SK-N-SH (cell line): ENCODE data around the gene PRM1.

Source experiments
- CTCF ChIP-seq: fragments of 200-600 bp; sonication (generic); IDR thresholded peaks from 2 replicates; pipeline ENCODE4 v1.6.1; 2017; ENCODE audit warnings: antibody characterized with exemption, mild to moderate bottlenecking, moderate library complexity
- EP300 ChIP-seq, 2 experiments: IDR thresholded peaks; 2 replicates each; pipeline versions ENCODE4 v1.4.0 to v1.6.1; 2012; ENCODE audit warnings: borderline replicate concordance in 1 of 2, low read depth in 1 of 2, low read length in 1 of 2
- EZH2phosphoT487 ChIP-seq: fragments of 200-600 bp; sonication (generic); IDR thresholded peaks from 2 replicates; pipeline ENCODE4 v1.6.1; 2017; ENCODE audit warnings: low read depth, mixed run types, mild to moderate bottlenecking, antibody characterized with exemption, moderate library complexity, borderline replicate concordance
- NFIC ChIP-seq: IDR thresholded peaks from 2 replicates; pipeline ENCODE4 v1.4.0; 2012; ENCODE audit warnings: borderline replicate concordance
- POLR2AphosphoS5 ChIP-seq: IDR thresholded peaks from 2 replicates; pipeline ENCODE4 v1.6.1; 2012; ENCODE audit warnings: low read depth, low read length
- RAD21 ChIP-seq: IDR thresholded peaks from 2 replicates; pipeline ENCODE4 v1.6.1; 2012; ENCODE audit warnings: mild to moderate bottlenecking, low read length
- RCOR1 ChIP-seq: fragments of 150-350 bp; IDR thresholded peaks from 2 replicates; pipeline ENCODE4 v1.6.1; 2017; ENCODE audit warnings: antibody characterized with exemption, low read length
- REST ChIP-seq: IDR thresholded peaks from 2 replicates; pipeline ENCODE4 v1.6.1; 2012; ENCODE audit warnings: mild to moderate bottlenecking, low read depth, low read length, moderate library complexity
- RFX5 ChIP-seq: IDR thresholded peaks from 2 replicates; pipeline ENCODE4 v1.6.1; 2012; ENCODE audit warnings: mild to moderate bottlenecking, improper control_type of control experiment, low read length
- SMC3 ChIP-seq: IDR thresholded peaks from 2 replicates; pipeline ENCODE4 v1.6.1; 2012; ENCODE audit warnings: low read depth, low read length, improper control_type of control experiment
- TEAD4 ChIP-seq: IDR thresholded peaks from 2 replicates; pipeline ENCODE4 v1.4.0; 2012; ENCODE audit warnings: mild to moderate bottlenecking, borderline replicate concordance; ENCODE audit not compliant: insufficient read depth

GRCh38 chr16:11231367-11231970, 49.7 kb downstream of the PRM1 start:
- no peak for TF ChIP-seq CTCF
- no peak for TF ChIP-seq RFX5
- TF ChIP-seq REST = no peak
- TF ChIP-seq RCOR1 = no peak
- TF ChIP-seq RAD21 = no peak
- no peak for TF ChIP-seq POLR2AphosphoS5
- no peak for TF ChIP-seq EZH2phosphoT487
- no peak for TF ChIP-seq TEAD4
- no peak for TF ChIP-seq SMC3
- TF ChIP-seq EP300 (IDR thresholded peaks at IDR 0.05; ENCODE audit: borderline replicate concordance in 1 of 2, low read depth in 1 of 2, low read length in 1 of 2) = no peak
- no peak for TF ChIP-seq NFIC
